Fibroblast of skin of right quadriceps (primary cell): ENCODE measurements around the gene NUMA1.

Experiments used
- DNase-seq: peaks from one replicate; pipeline ENCODE4 v3.0.0-alpha.2; 2013

The NUMA1 gene

GRCh38 chr11:71955898-71956456 lies 124.4 kb downstream of the NUMA1 start:
- no peak for DNase-seq
